Measurements from ENCODE around the gene KLRD1. TPM values are rescaled to one million over a fixed set of nuclear protein-coding genes. Genes with fewer than 3 reads are reported as not detected.

KLRD1 gene
- total RNA-seq, 6 donors from 2014 or later, result 4.7 to 10.9 (median 6.6) TPM

GRCh38 chr12:10361622-10362021 lies 54.0 kb downstream of the KLRD1 start:
- H3K9me3 ChIP-seq, result no peaks in the 10 kb centered on the region
- H3K4me3 ChIP-seq, result no peak overlapping the region
- H3K36me3 ChIP-seq, result no peaks in the 10 kb centered on the region
- peaks cover 8 to 36% (median 24%) of the 10 kb centered on the region in 4 donors for H3K4me1 ChIP-seq
- no peak for ATAC-seq (ENCODE audit: low FRiP score in 2 of 2)
- TF ChIP-seq EP300 (IDR thresholded peaks at IDR 0.05) (no peak), CTCF (IDR thresholded peaks at IDR 0.05) (no peak), POLR2AphosphoS5 (IDR thresholded peaks at IDR 0.05) (no peak)
- no peaks in the 10 kb centered on the region for H3K27me3 ChIP-seq
- DNase-seq, result no peak
- peak overlapping the region in 3 of 4 donors; percentile 20 to 35 (median 32) for H3K27ac ChIP-seq
- 57 to 72% methylated on average over 4 of the region's 4 CpGs for WGBS, 2 donors

- H3K4me1 ChIP-seq, result peaks cover 14 to 42% (median 27%) of the 10 kb centered on the region in 4 donors
- no peaks in the 10 kb centered on the region for H3K9me3 ChIP-seq
- H3K4me3 ChIP-seq, result no peak overlapping the region
- 44 to 55% methylated on average over 3 of the region's 3 CpGs for WGBS, 2 donors
- no peak for TF ChIP-seq POLR2A (IDR thresholded peaks at IDR 0.05)
- no peaks in the 10 kb centered on the region for H3K27me3 ChIP-seq
- no peak for ATAC-seq (ENCODE audit: low FRiP score in 2 of 2)
- H3K36me3 ChIP-seq, result no peaks in the 10 kb centered on the region
- peak overlapping the region; percentile 8 to 95 (median 84) for H3K27ac ChIP-seq
- DNase-seq, result no peak
These were observed 54.7 kb downstream of the KLRD1 start for GRCh38 chr12:10362325-10362724.

- Histone ChIP-seq H3K4me1 (peaks cover 14 to 42% (median 27%) of the 10 kb centered on the region in 4 donors), H3K4me3 (peak overlapping the region in 1 of 4 donors; percentile 59), H3K9me3 (no peaks in the 10 kb centered on the region), H3K27ac (peak overlapping the region; percentile 83 to 95 (median 88)), H3K36me3 (no peaks in the 10 kb centered on the region), H3K27me3 (no peaks in the 10 kb centered on the region)
- DNase-seq, result no peak
- 52 to 60% methylated on average over 9 of the region's 9 CpGs for WGBS, 2 donors
- ATAC-seq (ENCODE audit: low FRiP score in 2 of 2), result no peak
- TF ChIP-seq CTCF (IDR thresholded peaks at IDR 0.05) (no peak), POLR2AphosphoS5 (IDR thresholded peaks at IDR 0.05) (no peak), EP300 (IDR thresholded peaks at IDR 0.05) (no peak), POLR2A (IDR thresholded peaks at IDR 0.05) (no peak)
These were observed 55.4 kb downstream of the KLRD1 start for GRCh38 chr12:10362828-10363657.

GRCh38 chr12:10363658-10363913 lies 55.9 kb downstream of the KLRD1 start:
- no peak for TF ChIP-seq CTCF (IDR thresholded peaks at IDR 0.05)
- no peak for TF ChIP-seq EP300 (IDR thresholded peaks at IDR 0.05)
- TF ChIP-seq POLR2AphosphoS5 (IDR thresholded peaks at IDR 0.05), result no peak
- no peak for TF ChIP-seq POLR2A (IDR thresholded peaks at IDR 0.05)
- Histone ChIP-seq H3K36me3 (no peaks in the 10 kb centered on the region), H3K27me3 (no peaks in the 10 kb centered on the region), H3K4me1 (peaks cover 14 to 42% (median 27%) of the 10 kb centered on the region in 4 donors), H3K4me3 (peak overlapping the region in 3 of 4 donors; percentile 56 to 59 (median 57)), H3K27ac (peak overlapping the region; percentile 83 to 95 (median 88)), H3K9me3 (no peaks in the 10 kb centered on the region)
- DNase-seq (no peak), ATAC-seq (ENCODE audit: low FRiP score in 2 of 2) (no peak)
- WGBS, 2 donors, result 73 to 85% methylated on average over 5 of the region's 5 CpGs

GRCh38 chr12:10363914-10364814 lies 56.5 kb downstream of the KLRD1 start:
- peak; percentile 36 for DNase-seq
- ATAC-seq (ENCODE audit: low FRiP score in 2 of 2), result peak; percentile 79 to 84
- no peaks in the 10 kb centered on the region for H3K9me3 ChIP-seq
- WGBS, 2 donors, result 18 to 20% methylated on average over 19 of the region's 19 CpGs
- peak overlapping the region in 3 of 4 donors; percentile 56 to 59 (median 57) for H3K4me3 ChIP-seq
- H3K27me3 ChIP-seq, result no peaks in the 10 kb centered on the region
- H3K4me1 ChIP-seq, result peaks cover 14 to 42% (median 27%) of the 10 kb centered on the region in 4 donors
- TF ChIP-seq POLR2AphosphoS5 (IDR thresholded peaks at IDR 0.05), result peak in 1 of 2 donors; percentile 18
- no peak for TF ChIP-seq CTCF (IDR thresholded peaks at IDR 0.05)
- peak in 1 of 4 donors; percentile 30 for TF ChIP-seq POLR2A (IDR thresholded peaks at IDR 0.05)
- H3K27ac ChIP-seq, result peak overlapping the region; percentile 83 to 95 (median 88)
- H3K36me3 ChIP-seq, result no peaks in the 10 kb centered on the region
